Measurements from ENCODE around the gene R3HCC1L. TPM values are rescaled to one million over a fixed set of nuclear protein-coding genes. Genes with fewer than 3 reads are reported as not detected.
A peak's percentile ranks its signal among the peaks of the same experiment; 100 is the strongest.
"Not testable (repeated sequence)": the region's sequence is repeated elsewhere in the genome, so short reads cannot be mapped to it uniquely, and the experiment has no call there.

Gene R3HCC1L
- total and polyA plus RNA-seq, 4 experiments from 2014 or later = 7.0 to 30.4 (median 20.5) TPM

- POLR2A ChIA-PET (ENCODE audit: partially characterized antibody) = interaction anchor here (1.8 kb wide), 1 partner anchor 397 kb away, joined by 7 read pairs; the partner anchor contains the start of gene ZFYVE27
- intact Hi-C loops (cut with micrococcal nuclease) = loop anchor here (5.0 to 10.0 kb wide), 2 partner anchors 281 to 838 kb away; partner anchors contain the start of gene ARHGAP19
- Mint-ChIP-seq H3K4me1 (peaks cover 24 to 41% (median 34%) of the 10 kb centered on the region in 4 donors), H3K4me3 (peak overlapping the region; percentile 13 to 75 (median 57)), H3K27ac (peak overlapping the region in 4 of 7 donors; percentile 36 to 74 (median 51))
- DNase-seq; H3K27ac ChIP-seq (ENCODE audit: low read depth, low read length); H3K36me3 Mint-ChIP-seq; H3K4me3 ChIP-seq (ENCODE audit: low read length in 2 of 2); H3K36me3 ChIP-seq (ENCODE audit: insufficient read depth, low read length); H3K9me3 Mint-ChIP-seq; H3K27me3 Mint-ChIP-seq; H3K27me3 ChIP-seq (ENCODE audit: insufficient read depth, low read length); H3K9me3 ChIP-seq (ENCODE audit: control insufficient read depth in 1 of 2, low read length in 2 of 2): not testable (repeated sequence)
- H3K4me1 ChIP-seq (ENCODE audit: insufficient read depth, low read length) = peaks cover 29% of the 10 kb centered on the region
- CTCF ChIA-PET (ENCODE audit: partially characterized antibody) = interaction anchor here (2.0 kb wide), 1 partner anchor 37 kb away, joined by 17 read pairs; no protein-coding TSS in a partner anchor
Observed at GRCh38 chr10:98133075-98133752, 1.2 kb upstream of the R3HCC1L start.

- H3K4me1 Mint-ChIP-seq = peaks cover 28 to 48% (median 39%) of the 10 kb centered on the region in 4 donors
- H3K9me3 Mint-ChIP-seq = peaks cover 0 to 1% (median 0%) of the 10 kb centered on the region in 8 donors
- H3K36me3 Mint-ChIP-seq = peaks cover 4 to 5% of the 10 kb centered on the region in 2 donors
- peak overlapping the region; percentile 97 for H3K27ac ChIP-seq (ENCODE audit: low read depth, low read length)
- H3K4me1 ChIP-seq (ENCODE audit: insufficient read depth, low read length) = peaks cover 37% of the 10 kb centered on the region
- peak overlapping the region in 1 of 2 donors; percentile 83 for H3K4me3 ChIP-seq (ENCODE audit: low read length in 2 of 2)
- DNase-seq = peak in 1 of 5 donors; percentile 41
- POLR2A ChIA-PET (ENCODE audit: partially characterized antibody) = interaction anchor here (0.6 to 1.8 kb wide), 13 partner anchors 11 to 1487 kb away, joined by 3 to 8 read pairs (median 3); partner anchors contain the start of genes AVPI1, FRAT1, GOLGA7B and HPS1
- H3K27ac Mint-ChIP-seq = peak overlapping the region; percentile 89 to 98 (median 95)
- no peaks in the 10 kb centered on the region for H3K9me3 ChIP-seq (ENCODE audit: control insufficient read depth in 1 of 2, low read length in 2 of 2)
- peaks cover 0 to 1% of the 10 kb centered on the region in 2 donors for H3K27me3 Mint-ChIP-seq
- H3K27me3 ChIP-seq (ENCODE audit: insufficient read depth, low read length) = no peaks in the 10 kb centered on the region
- CTCF ChIA-PET (ENCODE audit: partially characterized antibody) = interaction anchor here (0.8 to 2.0 kb wide), 5 partner anchors 12 to 49 kb away, joined by 3 to 17 read pairs (median 3); no protein-coding TSS in a partner anchor
- peak overlapping the region; percentile 77 to 93 (median 87) for H3K4me3 Mint-ChIP-seq
- intact Hi-C loops (cut with micrococcal nuclease) = loop anchor here (1.0 to 10.0 kb wide), 4 partner anchors 282 to 1598 kb away; partner anchors contain the start of genes ARHGAP19, COX15, CUTC and SLC25A28
- no peaks in the 10 kb centered on the region for H3K36me3 ChIP-seq (ENCODE audit: insufficient read depth, low read length)
Observed at GRCh38 chr10:98134117-98134430, 383 bp upstream of the R3HCC1L start.

- intact Hi-C loops (cut with micrococcal nuclease) = loop anchor here (2.0 to 10.0 kb wide), 3 partner anchors 312 to 1485 kb away; partner anchors contain the start of genes ARHGAP19, HPS1 and SLC25A28
- DNase-seq = no peak
- Histone ChIP-seq H3K4me1 (ENCODE audit: insufficient read depth, low read length) (peaks cover 50% of the 10 kb centered on the region), H3K27me3 (ENCODE audit: insufficient read depth, low read length) (no peaks in the 10 kb centered on the region), H3K4me3 (ENCODE audit: low read length in 2 of 2) (peak overlapping the region; percentile 83 to 84), H3K9me3 (ENCODE audit: control insufficient read depth in 1 of 2, low read length in 2 of 2) (no peaks in the 10 kb centered on the region), H3K36me3 (ENCODE audit: insufficient read depth, low read length) (no peaks in the 10 kb centered on the region), H3K27ac (ENCODE audit: low read depth, low read length) (peak overlapping the region; percentile 97)
- Mint-ChIP-seq H3K4me1 (peaks cover 31 to 61% (median 49%) of the 10 kb centered on the region in 4 donors), H3K27ac (peak overlapping the region; percentile 89 to 98 (median 95)), H3K27me3 (no peaks in the 10 kb centered on the region), H3K36me3 (peaks cover 4 to 5% of the 10 kb centered on the region in 2 donors), H3K9me3 (peaks cover 0 to 1% (median 0%) of the 10 kb centered on the region in 8 donors), H3K4me3 (peak overlapping the region; percentile 77 to 93 (median 87))
- POLR2A ChIA-PET (ENCODE audit: partially characterized antibody) = interaction anchor here (0.6 to 1.8 kb wide), 8 partner anchors 9 to 1536 kb away, joined by 3 to 8 read pairs (median 4); partner anchors contain the start of genes AVPI1, HPS1 and ZFYVE27
- CTCF ChIA-PET (ENCODE audit: partially characterized antibody) = interaction anchor here (1.1 to 2.0 kb wide), 3 partner anchors 14 to 35 kb away, joined by 3 to 17 read pairs (median 6); no protein-coding TSS in a partner anchor
Observed at GRCh38 chr10:98135222-98135899, 904 bp downstream of the R3HCC1L start.

DNA sequence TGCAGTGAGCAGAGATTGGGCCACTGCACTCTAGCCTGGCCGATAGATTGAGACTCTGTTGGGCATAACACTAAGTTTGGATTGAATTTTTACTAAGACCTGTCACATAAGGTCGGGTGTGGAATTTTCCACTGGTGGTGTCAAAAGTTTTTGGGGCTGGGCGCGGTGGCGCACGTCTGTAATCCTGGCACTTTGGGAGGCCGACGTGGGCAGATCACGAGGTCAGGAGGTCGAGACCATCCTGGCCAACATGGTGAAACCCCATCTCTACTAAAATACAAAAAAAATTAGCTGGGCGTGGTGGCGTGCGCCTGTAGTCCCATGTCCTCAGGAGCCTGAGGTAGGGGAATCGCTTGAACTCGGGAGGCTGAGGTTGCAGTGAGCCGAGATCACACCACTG lies 2.3 kb downstream of the R3HCC1L start:
- H3K9me3 ChIP-seq (ENCODE audit: control insufficient read depth in 1 of 2, low read length in 2 of 2); H3K36me3 Mint-ChIP-seq; H3K9me3 Mint-ChIP-seq; H3K27me3 Mint-ChIP-seq; H3K27me3 ChIP-seq (ENCODE audit: insufficient read depth, low read length); H3K36me3 ChIP-seq (ENCODE audit: insufficient read depth, low read length); H3K4me3 ChIP-seq (ENCODE audit: low read length in 2 of 2); CTCF ChIA-PET (ENCODE audit: partially characterized antibody); DNase-seq; H3K27ac ChIP-seq (ENCODE audit: low read depth, low read length): not testable (repeated sequence)
- H3K4me1 ChIP-seq (ENCODE audit: insufficient read depth, low read length) = peaks cover 63% of the 10 kb centered on the region
- intact Hi-C loops (cut with micrococcal nuclease) = loop anchor here (5.0 to 10.0 kb wide), 2 partner anchors 311 to 842 kb away; partner anchors contain the start of genes ARHGAP19 and HPS1
- POLR2A ChIA-PET (ENCODE audit: partially characterized antibody) = interaction anchor here (0.6 kb wide), 1 partner anchor 420 kb away, joined by 3 read pairs; no protein-coding TSS in a partner anchor
- peaks cover 41 to 74% (median 62%) of the 10 kb centered on the region in 4 donors for H3K4me1 Mint-ChIP-seq
- H3K27ac Mint-ChIP-seq = peak overlapping the region in 3 of 7 donors; percentile 10 to 51 (median 31)
- peak overlapping the region in 3 of 8 donors; percentile 13 to 40 (median 14) for H3K4me3 Mint-ChIP-seq

DNA sequence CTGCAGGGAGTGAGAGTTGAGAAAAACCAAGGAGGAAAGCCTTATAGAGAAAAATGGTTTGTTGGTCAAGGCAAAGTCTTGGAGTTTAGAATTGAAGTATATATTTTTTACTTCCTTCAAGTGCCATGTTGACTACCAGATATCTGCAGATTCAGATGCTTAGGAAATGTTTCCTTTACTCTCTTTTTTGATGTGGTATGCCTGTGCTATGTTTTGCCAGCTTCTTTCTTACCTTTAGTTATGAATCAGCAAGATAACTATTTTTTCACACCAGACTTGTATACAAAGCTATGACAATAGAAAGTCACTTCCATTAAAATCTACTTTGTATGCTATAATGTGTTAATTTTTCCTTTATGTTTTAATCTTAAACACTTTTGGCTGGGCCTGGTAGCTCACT lies 3.6 kb downstream of the R3HCC1L start:
- intact Hi-C loops (cut with micrococcal nuclease) = loop anchor here (5.0 to 10.0 kb wide), 2 partner anchors 309 to 843 kb away; partner anchors contain the start of genes ARHGAP19 and HPS1
- POLR2A ChIA-PET (ENCODE audit: partially characterized antibody) = interaction anchor here (0.6 to 0.9 kb wide), 2 partner anchors 32 to 840 kb away, joined by 3 read pairs; no protein-coding TSS in a partner anchor
- peaks cover 71% of the 10 kb centered on the region for H3K4me1 ChIP-seq (ENCODE audit: insufficient read depth, low read length)

DNA sequence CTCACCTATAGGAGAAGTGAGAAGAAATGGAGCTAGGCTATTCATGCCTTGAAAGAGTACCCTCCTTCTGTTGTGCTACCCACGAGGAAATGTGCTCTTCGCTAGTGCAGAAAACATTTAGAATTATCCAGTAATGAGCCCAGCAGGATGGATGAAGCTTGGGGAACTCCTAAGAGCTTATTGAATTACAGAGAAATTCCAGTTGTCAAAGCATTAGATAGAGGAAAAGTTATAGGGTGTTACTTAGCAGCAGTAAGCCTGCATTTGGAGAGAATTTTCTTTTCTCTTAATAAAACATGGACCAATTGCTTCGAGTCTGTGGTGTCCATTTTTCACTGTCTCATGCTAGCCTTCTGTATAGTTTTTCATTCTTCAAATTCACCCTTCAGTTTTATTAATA lies 5.0 kb downstream of the R3HCC1L start:
- H3K27me3 ChIP-seq (ENCODE audit: insufficient read depth, low read length) = no peaks in the 10 kb centered on the region
- Mint-ChIP-seq H3K27ac (peak overlapping the region in 1 of 7 donors; percentile 23), H3K4me3 (no peak overlapping the region), H3K36me3 (peaks cover 0 to 12% of the 10 kb centered on the region in 2 donors), H3K27me3 (no peaks in the 10 kb centered on the region), H3K9me3 (no peaks in the 10 kb centered on the region), H3K4me1 (peaks cover 48 to 90% (median 70%) of the 10 kb centered on the region in 4 donors)
- H3K4me1 ChIP-seq (ENCODE audit: insufficient read depth, low read length) = peaks cover 71% of the 10 kb centered on the region
- DNase-seq = no peak
- H3K9me3 ChIP-seq (ENCODE audit: control insufficient read depth in 1 of 2, low read length in 2 of 2) = no peaks in the 10 kb centered on the region
- POLR2A ChIA-PET (ENCODE audit: partially characterized antibody) = no interaction called here
- no peak overlapping the region for H3K27ac ChIP-seq (ENCODE audit: low read depth, low read length)
- CTCF ChIA-PET (ENCODE audit: partially characterized antibody) = interaction anchor here (2.2 kb wide), 2 partner anchors 12 to 32 kb away, joined by 5 to 10 read pairs; no protein-coding TSS in a partner anchor
- H3K4me3 ChIP-seq (ENCODE audit: low read length in 2 of 2) = no peak overlapping the region
- no peaks in the 10 kb centered on the region for H3K36me3 ChIP-seq (ENCODE audit: insufficient read depth, low read length)
- intact Hi-C loops (cut with micrococcal nuclease) = loop anchor here (5.0 to 10.0 kb wide), 2 partner anchors 308 to 845 kb away; partner anchors contain the start of genes ARHGAP19 and HPS1

More for the DNA sequence above, 3.6 kb downstream of the R3HCC1L start:
- Mint-ChIP-seq H3K36me3 (peaks cover 0 to 7% of the 10 kb centered on the region in 2 donors), H3K4me1 (peaks cover 48 to 87% (median 69%) of the 10 kb centered on the region in 4 donors), H3K27ac (peak overlapping the region; percentile 0 to 75 (median 31)), H3K4me3 (peak overlapping the region in 6 of 8 donors; percentile 25 to 70 (median 40)), H3K9me3 (no peaks in the 10 kb centered on the region), H3K27me3 (no peaks in the 10 kb centered on the region)
- H3K36me3 ChIP-seq (ENCODE audit: insufficient read depth, low read length) = no peaks in the 10 kb centered on the region
- H3K27ac ChIP-seq (ENCODE audit: low read depth, low read length) = no peak overlapping the region
- CTCF ChIA-PET (ENCODE audit: partially characterized antibody) = interaction anchor here (0.9 to 2.2 kb wide), 3 partner anchors 16 to 33 kb away, joined by 3 to 10 read pairs (median 3); no protein-coding TSS in a partner anchor
- no peak overlapping the region for H3K4me3 ChIP-seq (ENCODE audit: low read length in 2 of 2)
- no peaks in the 10 kb centered on the region for H3K9me3 ChIP-seq (ENCODE audit: control insufficient read depth in 1 of 2, low read length in 2 of 2)
- DNase-seq = peak in 4 of 5 donors; percentile 25 to 46 (median 34)
- no peaks in the 10 kb centered on the region for H3K27me3 ChIP-seq (ENCODE audit: insufficient read depth, low read length)

Measured in CD4-positive, alpha-beta memory T cell (primary cell).